DOHH2 (cell line): ENCODE measurements around the gene PSMD11.

Source experiments
- CTCF ChIP-seq: fragments of 200-600 bp; sonication (generic); IDR thresholded peaks from one replicate; pipeline ENCODE4 v1.5.1; 2014; ENCODE audit warnings: antibody characterized with exemption, mild to moderate bottlenecking, low read depth, low read length; ENCODE audit not compliant: poor library complexity, severe bottlenecking
- EZH2phosphoT487 ChIP-seq: fragments of 200-600 bp; sonication (generic); IDR thresholded peaks from 2 replicates; pipeline ENCODE4 v1.6.1; 2017; ENCODE audit warnings: borderline replicate concordance, mild to moderate bottlenecking, antibody characterized with exemption, low read length, moderate library complexity, mixed read lengths

- TF ChIP-seq CTCF (no peak), EZH2phosphoT487 (no peak)
These were observed 41.2 kb downstream of the PSMD11 start for GRCh38 chr17:32485261-32486110.
